Suppressor macrophage (primary cell): Measurements from ENCODE around the gene CACHD1.
A peak's percentile ranks its signal among the peaks of the same experiment; 100 is the strongest.

Source experiments
- DNase-seq, 4 experiments: peaks; one replicate each; pipeline ENCODE4 v3.0.0-alpha.2; 2020 to 2022

CACHD1 gene

GRCh38 chr1:64659478-64660138 lies 189.7 kb downstream of the CACHD1 start:
- DNase-seq = no peak

- peak; percentile 16 to 51 (median 35) for DNase-seq
These were observed 193.7 kb downstream of the CACHD1 start for GRCh38 chr1:64663668-64664067.

DNA sequence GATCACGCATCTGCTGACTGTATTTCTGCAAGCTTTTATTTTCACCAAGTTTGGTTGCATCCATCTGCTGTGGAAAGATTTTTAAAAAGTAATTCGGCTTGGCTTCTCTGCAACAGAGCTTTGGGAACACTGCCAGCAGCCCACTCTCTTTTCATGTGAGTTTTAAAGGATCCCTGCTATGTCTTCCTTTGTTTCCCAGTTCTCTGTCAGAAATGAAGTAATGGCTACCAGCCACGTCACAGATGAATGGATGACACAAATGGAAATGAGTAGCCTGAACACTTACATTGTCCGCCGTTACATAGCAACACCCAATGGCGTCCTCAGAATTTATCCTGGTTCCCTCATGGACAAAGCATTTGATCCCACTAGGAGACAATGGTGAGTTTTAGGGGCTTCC lies 194.4 kb downstream of the CACHD1 start:
- DNase-seq = no peak

GRCh38 chr1:64669098-64669675 lies 199.3 kb downstream of the CACHD1 start:
- DNase-seq = no peak

GRCh38 chr1:64675718-64676345 lies 205.9 kb downstream of the CACHD1 start:
- DNase-seq = peak; percentile 17 to 62 (median 26)

- DNase-seq = no peak
These were observed 206.5 kb downstream of the CACHD1 start for GRCh38 chr1:64676386-64676785.

DNA sequence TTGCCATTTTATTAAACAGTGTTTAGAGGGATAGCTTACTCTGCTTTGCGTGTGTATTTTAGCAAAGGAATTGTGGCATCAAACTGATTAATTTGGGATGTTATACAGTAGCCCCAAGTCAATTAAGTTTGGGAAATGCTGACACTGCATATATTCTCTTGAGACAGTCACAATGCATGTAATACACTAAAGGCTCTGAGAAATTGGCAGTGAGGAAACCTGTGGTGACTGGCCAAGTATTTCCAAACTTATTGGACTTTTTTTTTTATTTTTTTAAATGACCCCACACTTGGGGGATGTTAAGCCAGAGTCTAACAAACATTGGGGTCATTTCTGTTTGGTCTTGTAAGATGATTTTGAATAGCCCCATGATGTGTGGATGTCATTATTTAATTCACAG lies 207.6 kb downstream of the CACHD1 start:
- no peak for DNase-seq

DNA sequence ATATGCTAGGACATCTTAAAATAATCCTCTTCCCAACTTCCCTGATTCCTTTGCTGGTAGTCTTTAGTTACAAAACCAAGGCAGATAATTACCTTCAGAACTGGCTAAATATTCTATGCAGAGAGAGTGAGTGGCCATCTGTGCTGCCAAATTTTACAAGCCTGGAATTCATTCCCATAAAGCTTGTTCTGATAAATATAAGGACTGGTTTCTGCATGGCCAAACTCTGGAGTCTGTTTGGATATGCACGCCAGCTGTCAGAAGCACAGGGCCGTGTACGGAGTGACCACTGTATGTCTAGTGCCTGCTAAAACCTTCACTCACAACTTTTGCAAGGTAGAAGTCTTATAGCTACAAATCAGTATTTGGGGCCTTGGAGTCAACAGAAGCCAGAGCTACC lies 208.4 kb downstream of the CACHD1 start:
- DNase-seq = no peak

DNA sequence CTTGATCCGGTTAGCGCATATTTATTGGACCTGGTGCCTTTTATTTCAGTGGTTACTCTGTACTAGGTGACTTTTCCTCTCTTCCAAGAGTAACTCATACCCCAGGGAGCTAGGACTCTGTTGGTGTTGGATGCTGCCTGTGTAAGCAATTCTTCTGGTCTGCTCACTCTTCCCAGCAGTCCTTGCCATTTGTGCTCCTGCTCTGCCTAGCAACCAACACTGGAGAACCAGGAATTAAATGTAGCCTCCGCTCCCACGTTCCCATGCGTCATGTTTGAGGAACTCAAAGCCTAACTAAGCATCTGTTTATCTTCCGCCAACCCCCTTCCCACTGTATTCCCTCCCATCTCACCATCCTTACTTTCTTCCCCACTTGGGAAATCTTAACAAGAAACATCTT lies 209.2 kb downstream of the CACHD1 start:
- DNase-seq = no peak

DNA sequence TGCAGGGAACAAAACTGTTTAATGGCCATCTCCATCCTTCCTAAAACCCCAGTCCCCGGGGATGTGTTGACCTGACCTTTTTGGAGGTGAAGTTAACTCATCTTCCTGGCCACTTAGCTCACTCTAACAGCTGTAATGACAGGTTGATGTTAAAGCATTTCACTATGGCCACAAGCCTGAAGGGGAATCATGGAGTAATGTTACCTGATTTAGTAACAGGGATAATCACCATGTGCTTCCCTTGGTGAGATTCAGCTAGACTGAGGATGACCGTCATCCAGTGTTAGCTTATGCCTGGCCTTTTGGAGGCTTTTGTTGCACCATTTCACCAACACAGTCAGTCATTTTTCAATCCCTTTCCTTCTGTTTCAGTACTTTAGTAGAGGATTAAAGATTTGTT lies 210.7 kb downstream of the CACHD1 start:
- no peak for DNase-seq

- no peak for DNase-seq
These were observed 211.1 kb downstream of the CACHD1 start for GRCh38 chr1:64681043-64681442.

DNA sequence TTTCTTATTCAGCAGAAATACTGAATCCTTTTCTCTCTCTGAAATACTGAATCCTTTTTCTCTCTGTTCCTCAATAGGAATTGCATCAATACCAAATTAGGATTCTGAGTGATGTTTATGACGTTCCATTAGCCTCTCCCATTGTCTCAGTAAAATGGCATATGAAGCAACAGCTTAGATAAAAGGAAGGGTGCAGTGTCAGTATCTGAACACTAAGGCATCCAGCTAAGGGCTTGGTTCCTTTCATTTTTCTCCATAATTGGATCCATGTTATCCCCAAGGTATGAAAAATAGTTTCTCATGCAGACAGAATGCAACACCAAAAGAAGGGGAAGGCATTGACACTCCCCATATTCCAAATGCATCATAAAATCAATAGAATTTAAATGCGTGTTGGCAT lies 213.5 kb downstream of the CACHD1 start:
- DNase-seq = no peak

DNA sequence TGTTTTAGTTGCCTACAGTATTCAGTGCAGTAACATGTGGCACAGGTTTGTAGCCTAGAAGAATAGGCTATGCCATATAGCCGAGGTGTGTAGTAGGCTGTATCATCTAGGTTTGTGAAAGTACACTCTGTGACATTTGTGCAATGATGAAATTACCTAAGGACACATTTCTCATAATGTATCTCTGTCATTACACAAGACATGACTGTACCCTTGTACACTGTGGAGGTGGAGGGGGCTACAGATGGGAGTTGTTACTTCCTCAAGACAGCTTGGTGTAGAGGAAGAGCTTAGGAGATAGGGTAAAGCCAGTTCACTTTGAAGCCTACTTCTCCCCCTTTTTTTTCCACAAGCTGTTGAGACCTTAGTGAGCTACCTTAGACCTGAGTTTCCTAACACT lies 215.3 kb downstream of the CACHD1 start:
- DNase-seq = peak; percentile 60 to 86 (median 74)

GRCh38 chr1:64685765-64686341 lies 215.9 kb downstream of the CACHD1 start:
- DNase-seq = peak in 1 of 4 experiments; percentile 4

DNA sequence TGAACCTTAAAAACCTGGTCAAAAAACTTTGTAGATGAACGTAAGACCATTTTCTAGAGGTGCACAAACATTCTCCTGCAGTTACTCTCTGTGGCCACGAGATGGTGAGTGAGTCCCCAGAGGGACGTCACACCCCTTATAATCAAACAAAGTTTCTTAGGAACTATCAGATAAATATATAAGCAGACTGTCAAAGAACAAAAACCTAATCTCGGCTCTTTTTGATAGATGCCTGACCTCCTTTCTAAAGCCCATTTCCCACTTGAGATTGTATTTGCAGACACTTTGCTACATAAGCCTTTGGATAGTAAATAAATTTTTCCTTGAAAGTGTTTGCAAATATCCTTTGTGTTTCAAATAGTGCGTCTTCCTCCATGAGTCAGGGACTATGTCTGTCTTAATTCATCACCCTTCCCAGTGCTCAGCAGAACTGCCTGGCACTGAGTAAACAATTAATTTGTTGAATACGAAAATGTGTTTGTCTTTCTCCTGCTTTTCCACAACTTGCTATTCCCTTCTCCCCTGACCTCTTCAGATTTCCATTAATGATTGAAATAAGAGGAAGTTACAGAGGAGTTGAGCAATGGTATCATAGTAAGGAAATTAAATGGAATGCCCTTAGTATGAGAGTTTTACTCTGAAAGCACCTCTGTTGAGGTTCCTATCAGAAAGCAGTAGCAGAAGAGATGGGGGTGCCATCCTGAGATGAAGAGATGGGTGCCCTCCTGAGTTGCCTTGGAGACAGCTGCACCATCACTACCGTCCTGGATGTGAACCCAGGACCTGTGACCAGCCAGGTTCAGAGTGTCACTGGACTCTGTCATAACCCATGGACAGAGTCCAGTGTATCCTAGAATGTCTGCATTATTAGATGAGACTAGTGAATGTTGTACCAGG lies 217.1 kb downstream of the CACHD1 start:
- DNase-seq = peak; percentile 37 to 64 (median 56)

DNA sequence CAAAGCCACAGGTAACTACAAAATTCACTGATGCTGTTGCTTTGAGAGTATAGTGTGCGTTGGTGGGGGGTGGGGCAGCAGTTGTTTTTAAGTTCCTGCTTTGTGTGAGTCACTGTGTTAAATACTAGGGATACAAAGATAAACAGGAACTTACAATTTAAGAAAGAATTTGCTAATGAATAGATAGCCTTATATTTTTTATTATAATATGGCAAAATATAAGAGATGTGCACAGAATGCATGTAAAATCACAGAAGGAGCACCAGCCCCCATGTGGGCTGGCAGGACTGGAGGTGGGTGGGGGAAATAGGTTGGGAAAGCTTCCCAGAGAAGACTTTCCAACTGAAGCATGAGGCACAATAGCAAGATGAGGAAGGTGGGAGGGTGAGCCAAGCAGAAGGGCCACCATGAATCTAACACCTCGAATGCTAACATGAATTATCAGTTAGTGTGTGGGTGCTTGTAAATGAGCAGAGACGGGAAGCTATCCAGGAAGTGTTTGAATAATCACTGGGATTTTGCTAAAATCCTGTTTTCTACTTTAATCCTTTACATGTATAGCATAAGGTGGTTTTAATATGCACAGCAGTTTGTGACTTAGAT lies 217.9 kb downstream of the CACHD1 start:
- peak; percentile 61 to 84 (median 70) for DNase-seq

- DNase-seq = no peak
These were observed 221.7 kb downstream of the CACHD1 start for GRCh38 chr1:64691626-64692025.

- DNase-seq = no peak
These were observed 223.0 kb downstream of the CACHD1 start for GRCh38 chr1:64692911-64693310.

DNA sequence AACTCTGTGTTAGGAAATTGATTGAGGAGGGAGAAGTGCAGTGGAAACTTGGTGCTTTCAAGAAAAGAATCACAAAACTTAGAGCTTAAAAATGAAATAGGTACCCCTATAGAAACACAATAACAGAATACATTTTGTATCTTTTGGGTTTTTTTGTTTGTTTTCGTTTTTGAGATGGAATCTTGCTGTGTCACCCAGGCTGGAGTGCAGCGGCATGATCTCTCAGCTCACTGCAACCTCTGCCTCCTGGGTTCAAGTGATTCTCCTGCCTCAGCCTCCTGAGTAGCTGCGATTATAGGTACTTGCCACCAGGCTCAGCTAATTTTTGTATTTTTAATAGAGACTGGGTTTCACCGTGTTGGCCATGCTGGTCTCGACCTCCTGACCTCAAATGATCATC lies 223.5 kb downstream of the CACHD1 start:
- no peak for DNase-seq

- no peak for DNase-seq
These were observed 226.9 kb downstream of the CACHD1 start for GRCh38 chr1:64696879-64697278.

DNA sequence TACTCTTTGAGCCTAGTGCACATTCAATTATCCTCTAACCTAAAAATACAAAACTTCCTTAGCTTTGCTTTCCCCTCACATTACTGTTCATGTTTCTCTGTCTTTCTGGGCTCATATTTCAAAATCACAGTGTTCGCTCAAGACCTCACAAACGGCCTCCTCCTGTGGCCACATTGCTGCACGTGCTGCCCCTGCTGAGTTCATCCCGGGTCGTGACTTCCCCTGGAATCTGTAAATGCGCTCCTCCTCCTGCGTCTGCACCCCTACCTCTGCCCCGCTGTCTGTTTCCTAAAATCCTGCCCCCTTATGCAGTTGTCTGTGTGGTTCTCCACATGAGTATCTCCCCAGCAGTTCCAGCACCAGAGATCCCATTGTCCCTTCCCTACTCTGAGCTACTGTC lies 229.4 kb downstream of the CACHD1 start:
- DNase-seq = no peak

DNA sequence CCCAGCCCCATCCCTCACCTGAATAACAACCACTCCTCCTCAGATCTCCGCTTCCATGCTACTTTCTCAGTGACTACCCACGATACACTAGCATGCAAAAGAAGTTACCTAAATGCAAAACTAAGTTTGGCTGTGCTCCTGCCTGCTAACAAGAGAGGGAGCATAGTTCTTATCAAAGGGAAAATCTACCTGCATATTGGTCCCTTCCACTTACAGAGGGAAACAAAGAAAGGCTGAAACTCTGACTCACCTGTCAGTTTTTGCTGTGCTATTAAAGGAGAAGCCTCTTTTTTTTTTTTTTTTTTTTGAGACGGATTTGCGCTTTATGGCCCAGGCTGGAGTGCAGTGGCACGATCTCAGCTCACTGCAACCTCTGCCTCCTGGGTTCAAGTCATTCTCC lies 231.1 kb downstream of the CACHD1 start:
- DNase-seq = no peak
